HepG2 (cell line): Measurements from ENCODE around the gene GDAP1L1. TPM values are rescaled to one million over a fixed set of nuclear protein-coding genes. Genes with fewer than 3 reads are reported as not detected.

Experiments used
- MIER2 ChIP-seq: IDR thresholded peaks from 2 replicates; pipeline ENCODE4 v1.6.1; 2016; ENCODE audit warnings: missing biosample characterization, missing genetic modification reagents
- MIER3 ChIP-seq: IDR thresholded peaks from 2 replicates; pipeline ENCODE4 v1.6.1; 2016; ENCODE audit warnings: missing compliant biosample characterization, borderline replicate concordance
- NFIC ChIP-seq: IDR thresholded peaks from 2 replicates; pipeline ENCODE4 v1.6.1; 2012; ENCODE audit warnings: mild to moderate bottlenecking, low read length, inconsistent platforms
- NFKB2 ChIP-seq: sonication (generic); formaldehyde crosslinking; IDR thresholded peaks from 2 replicates; pipeline ENCODE4 v1.4.0; 2020; ENCODE audit warnings: missing genetic modification reagents, borderline replicate concordance
- NFYB ChIP-seq: sonication (generic); formaldehyde crosslinking; IDR thresholded peaks from 2 replicates; pipeline ENCODE4 v1.4.0; 2020; ENCODE audit warnings: missing genetic modification reagents
- NONO ChIP-seq, 2 experiments: fragments of 450-650 bp in 1 of 2; sonication (generic) in 1 of 2; formaldehyde crosslinking in 1 of 2; IDR thresholded peaks in 1 of 2; conservative IDR thresholded peaks in 1 of 2; 2 replicates each; pipeline versions ENCODE4 v1.6.1 to v1.8.0; 2017 to 2022; ENCODE audit warnings: mild to moderate bottlenecking in 1 of 2, missing genetic modification reagents in 1 of 2, moderate library complexity in 1 of 2
- PLRG1 ChIP-seq: fragments of 450-650 bp; conservative IDR thresholded peaks from 2 replicates; pipeline ENCODE4 v1.6.1; 2016
- SIN3A ChIP-seq: IDR thresholded peaks from 2 replicates; pipeline ENCODE4 v1.6.1; 2011; ENCODE audit warnings: low read depth, mild to moderate bottlenecking, control low read depth, low read length, borderline replicate concordance
- SMC3 ChIP-seq: IDR thresholded peaks from 2 replicates; pipeline ENCODE4 v1.6.1; 2011; ENCODE audit warnings: low read length, improper control_type of control experiment
- SOX6 ChIP-seq, 2 experiments: fragments of 450-650 bp in 1 of 2; sonication (generic) in 1 of 2; formaldehyde crosslinking in 1 of 2; IDR thresholded peaks; 2 replicates each; pipeline versions ENCODE4 v1.4.0 to v1.6.1; 2017 to 2020; ENCODE audit warnings: antibody characterized with exemption in 1 of 2, mild to moderate bottlenecking in 1 of 2, missing genetic modification reagents in 1 of 2
- TMF1 ChIP-seq: sonication (generic); formaldehyde crosslinking; IDR thresholded peaks from 2 replicates; pipeline ENCODE4 v1.8.1; 2022; ENCODE audit warnings: low read depth, missing genetic modification reagents
- ZKSCAN1 ChIP-seq: fragments of 150-350 bp; IDR thresholded peaks from 2 replicates; pipeline ENCODE4 v1.6.1; 2014; ENCODE audit warnings: low read length
- ZNF224 ChIP-seq: sonication (generic); formaldehyde crosslinking; IDR thresholded peaks from 2 replicates; pipeline ENCODE4 v1.5.0; 2020; ENCODE audit warnings: mild to moderate bottlenecking, missing genetic modification reagents
- ZNF598 ChIP-seq: sonication (generic); formaldehyde crosslinking; IDR thresholded peaks from 2 replicates; pipeline ENCODE4 v1.5.1; 2020; ENCODE audit warnings: mild to moderate bottlenecking, missing genetic modification reagents, borderline replicate concordance
- ZNF776 ChIP-seq: sonication (generic); formaldehyde crosslinking; IDR thresholded peaks from 2 replicates; pipeline ENCODE4 v1.4.0; 2020; ENCODE audit warnings: mild to moderate bottlenecking, missing genetic modification reagents
- ZNF792 ChIP-seq: IDR thresholded peaks from 2 replicates; pipeline ENCODE4 v1.6.1; 2016
- polyA plus RNA-seq, 8 experiments: library from polyadenylated mRNA; depleted of rRNA in 3 of 8; stranded (reverse) in 7 of 8; unstranded in 1 of 8; fragments of >200 nt; fragmentation: Illumina TruSeq in 4 of 8; extraction: Trizol in 4 of 8; gene quantifications; 2 replicates each; pipeline versions ENCODE4 v1.2.1 to v1.2.3, GENCODE V29; 2011 to 2016; ENCODE audit warnings: low read depth in 4 of 8, missing spikeins in 1 of 8, mixed read lengths in 1 of 8; ENCODE audit not compliant: insufficient read depth in 1 of 8
- total RNA-seq, 5 experiments: library from RNA; depleted of rRNA; stranded (reverse); fragments of >200 nt; fragmentation: Illumina TruSeq; extraction: Trizol; gene quantifications; 2 replicates each; pipeline ENCODE4 v1.2.3, GENCODE V29; 2016; ENCODE audit warnings: low read depth in 1 of 5
- TF ChIP-seq, protein P1 (sequence below): IDR thresholded peaks from 2 replicates; pipeline ENCODE4 v1.6.1; 2016; ENCODE audit warnings: missing biosample characterization, missing genetic modification reagents, low read depth
- TF ChIP-seq, protein P2 (sequence below): fragments of 450-650 bp; IDR thresholded peaks from 2 replicates; pipeline ENCODE4 v1.6.1; 2017
- TF ChIP-seq, protein P3 (sequence below): sonication (generic); formaldehyde crosslinking; IDR thresholded peaks from 2 replicates; pipeline ENCODE4 v1.4.0; 2020; ENCODE audit warnings: mild to moderate bottlenecking, missing genetic modification reagents
- TF ChIP-seq, protein P4 (sequence below): sonication (generic); formaldehyde crosslinking; IDR thresholded peaks from 2 replicates; pipeline ENCODE4 v1.9.0; 2021; ENCODE audit warnings: missing genetic modification reagents, mild to moderate bottlenecking, borderline replicate concordance
- TF ChIP-seq, protein P5 (sequence below): sonication (generic); formaldehyde crosslinking; IDR thresholded peaks from 2 replicates; pipeline ENCODE4 v1.4.0; 2020; ENCODE audit warnings: missing genetic modification reagents

Gene GDAP1L1
- total and polyA plus RNA-seq, 2 of the 13 experiments (the other 11 are each of a cell fraction or from before 2014, with no cell fraction given), result 0.04 TPM; not detected in 1

DNA sequence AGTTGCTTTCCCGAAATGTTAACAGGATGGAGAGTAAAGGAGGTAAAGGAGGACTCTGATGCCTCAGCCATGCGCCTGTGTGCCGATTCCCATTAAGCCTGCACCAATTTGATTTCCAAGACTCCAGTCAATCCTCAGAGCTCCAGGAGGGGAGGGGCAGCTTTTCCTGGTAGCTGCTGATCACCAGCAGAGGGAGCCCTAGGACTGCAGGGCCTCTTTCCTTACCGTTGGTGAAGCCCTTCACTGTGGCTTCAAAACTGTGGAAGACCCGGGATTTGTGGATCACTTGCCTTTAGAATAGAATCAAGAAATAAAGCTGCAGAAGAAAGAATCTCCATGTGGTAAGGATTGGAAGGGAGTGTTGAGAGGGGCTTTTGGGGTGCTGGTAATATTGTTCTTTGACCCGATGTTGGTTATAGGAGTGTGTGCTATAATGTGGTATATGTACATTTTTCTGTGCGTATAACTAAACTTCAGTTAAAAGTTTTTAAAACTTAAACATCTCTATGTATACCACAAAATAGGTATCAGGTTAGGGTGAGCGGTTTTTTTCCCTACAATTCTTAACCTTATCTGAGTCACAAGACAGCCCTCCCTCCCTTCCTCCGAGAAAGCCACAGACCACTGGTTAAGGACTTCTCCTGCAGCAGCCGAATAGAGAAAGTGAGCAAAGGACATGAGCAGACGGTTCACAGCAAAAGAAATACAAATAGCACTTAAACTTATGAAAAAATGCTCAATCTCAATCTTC lies 29.6 kb upstream of the GDAP1L1 start (continued):
- TF ChIP-seq, protein P1, sequence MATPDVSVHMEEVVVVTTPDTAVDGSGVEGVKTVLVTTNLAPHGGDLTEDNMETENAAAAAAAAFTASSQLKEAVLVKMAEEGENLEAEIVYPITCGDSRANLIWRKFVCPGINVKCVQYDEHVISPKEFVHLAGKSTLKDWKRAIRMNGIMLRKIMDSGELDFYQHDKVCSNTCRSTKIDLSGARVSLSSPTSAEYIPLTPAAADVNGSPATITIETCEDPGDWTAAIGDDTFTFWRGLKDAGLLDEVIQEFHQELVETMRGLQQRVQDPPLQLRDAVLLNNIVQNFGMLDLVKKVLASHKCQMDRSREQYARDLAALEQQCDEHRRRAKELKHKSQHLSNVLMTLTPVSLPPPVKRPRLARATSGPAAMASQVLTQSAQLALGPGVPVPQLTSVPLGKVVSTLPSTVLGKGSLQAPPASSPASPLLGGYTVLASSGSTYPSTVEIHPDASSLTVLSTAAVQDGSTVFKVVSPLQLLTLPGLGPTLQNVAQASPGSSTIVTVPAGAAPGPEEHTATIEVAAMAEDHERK (CRISPR knock-in tag), result no peak
- TF ChIP-seq NFIC (no peak), NONO (IDR thresholded peaks at IDR 0.05) (no peak), NONO (CRISPR knock-in tag; conservative IDR thresholded peaks at IDR 0.05) (0 out of 2 replicates have a peak, but pooled peaks have one; percentile 33), MIER2 (peak; percentile 72), ZNF792 (CRISPR knock-in tag) (0 out of 2 replicates have a peak, but pooled peaks have one; percentile 48), MIER3 (CRISPR knock-in tag) (peak; percentile 42; the same call in 1 of the 2 replicates), SMC3 (peak; percentile 100), ZKSCAN1 (no peak), SIN3A (no peak), PLRG1 (no peak), TMF1 (CRISPR knock-in tag) (0 out of 2 replicates have a peak, but pooled peaks have one; percentile 31), SOX6 (IDR thresholded peaks at IDR 0.05) (no peak), SOX6 (CRISPR knock-in tag; IDR thresholded peaks at IDR 0.05) (peak; percentile 22; the same call in 1 of the 2 replicates), NFKB2 (CRISPR knock-in tag) (no peak), ZNF224 (no peak), NFYB (no peak), ZNF776 (CRISPR knock-in tag) (no peak), ZNF598 (CRISPR knock-in tag) (no peak)
- TF ChIP-seq, protein P2, sequence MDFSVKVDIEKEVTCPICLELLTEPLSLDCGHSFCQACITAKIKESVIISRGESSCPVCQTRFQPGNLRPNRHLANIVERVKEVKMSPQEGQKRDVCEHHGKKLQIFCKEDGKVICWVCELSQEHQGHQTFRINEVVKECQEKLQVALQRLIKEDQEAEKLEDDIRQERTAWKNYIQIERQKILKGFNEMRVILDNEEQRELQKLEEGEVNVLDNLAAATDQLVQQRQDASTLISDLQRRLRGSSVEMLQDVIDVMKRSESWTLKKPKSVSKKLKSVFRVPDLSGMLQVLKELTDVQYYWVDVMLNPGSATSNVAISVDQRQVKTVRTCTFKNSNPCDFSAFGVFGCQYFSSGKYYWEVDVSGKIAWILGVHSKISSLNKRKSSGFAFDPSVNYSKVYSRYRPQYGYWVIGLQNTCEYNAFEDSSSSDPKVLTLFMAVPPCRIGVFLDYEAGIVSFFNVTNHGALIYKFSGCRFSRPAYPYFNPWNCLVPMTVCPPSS, result no peak
- TF ChIP-seq, protein P3, sequence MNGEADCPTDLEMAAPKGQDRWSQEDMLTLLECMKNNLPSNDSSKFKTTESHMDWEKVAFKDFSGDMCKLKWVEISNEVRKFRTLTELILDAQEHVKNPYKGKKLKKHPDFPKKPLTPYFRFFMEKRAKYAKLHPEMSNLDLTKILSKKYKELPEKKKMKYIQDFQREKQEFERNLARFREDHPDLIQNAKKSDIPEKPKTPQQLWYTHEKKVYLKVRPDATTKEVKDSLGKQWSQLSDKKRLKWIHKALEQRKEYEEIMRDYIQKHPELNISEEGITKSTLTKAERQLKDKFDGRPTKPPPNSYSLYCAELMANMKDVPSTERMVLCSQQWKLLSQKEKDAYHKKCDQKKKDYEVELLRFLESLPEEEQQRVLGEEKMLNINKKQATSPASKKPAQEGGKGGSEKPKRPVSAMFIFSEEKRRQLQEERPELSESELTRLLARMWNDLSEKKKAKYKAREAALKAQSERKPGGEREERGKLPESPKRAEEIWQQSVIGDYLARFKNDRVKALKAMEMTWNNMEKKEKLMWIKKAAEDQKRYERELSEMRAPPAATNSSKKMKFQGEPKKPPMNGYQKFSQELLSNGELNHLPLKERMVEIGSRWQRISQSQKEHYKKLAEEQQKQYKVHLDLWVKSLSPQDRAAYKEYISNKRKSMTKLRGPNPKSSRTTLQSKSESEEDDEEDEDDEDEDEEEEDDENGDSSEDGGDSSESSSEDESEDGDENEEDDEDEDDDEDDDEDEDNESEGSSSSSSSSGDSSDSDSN (CRISPR knock-in tag), result no peak
- TF ChIP-seq, protein P4, sequence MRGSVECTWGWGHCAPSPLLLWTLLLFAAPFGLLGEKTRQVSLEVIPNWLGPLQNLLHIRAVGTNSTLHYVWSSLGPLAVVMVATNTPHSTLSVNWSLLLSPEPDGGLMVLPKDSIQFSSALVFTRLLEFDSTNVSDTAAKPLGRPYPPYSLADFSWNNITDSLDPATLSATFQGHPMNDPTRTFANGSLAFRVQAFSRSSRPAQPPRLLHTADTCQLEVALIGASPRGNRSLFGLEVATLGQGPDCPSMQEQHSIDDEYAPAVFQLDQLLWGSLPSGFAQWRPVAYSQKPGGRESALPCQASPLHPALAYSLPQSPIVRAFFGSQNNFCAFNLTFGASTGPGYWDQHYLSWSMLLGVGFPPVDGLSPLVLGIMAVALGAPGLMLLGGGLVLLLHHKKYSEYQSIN (CRISPR knock-in tag), result no peak
- TF ChIP-seq, protein P5, sequence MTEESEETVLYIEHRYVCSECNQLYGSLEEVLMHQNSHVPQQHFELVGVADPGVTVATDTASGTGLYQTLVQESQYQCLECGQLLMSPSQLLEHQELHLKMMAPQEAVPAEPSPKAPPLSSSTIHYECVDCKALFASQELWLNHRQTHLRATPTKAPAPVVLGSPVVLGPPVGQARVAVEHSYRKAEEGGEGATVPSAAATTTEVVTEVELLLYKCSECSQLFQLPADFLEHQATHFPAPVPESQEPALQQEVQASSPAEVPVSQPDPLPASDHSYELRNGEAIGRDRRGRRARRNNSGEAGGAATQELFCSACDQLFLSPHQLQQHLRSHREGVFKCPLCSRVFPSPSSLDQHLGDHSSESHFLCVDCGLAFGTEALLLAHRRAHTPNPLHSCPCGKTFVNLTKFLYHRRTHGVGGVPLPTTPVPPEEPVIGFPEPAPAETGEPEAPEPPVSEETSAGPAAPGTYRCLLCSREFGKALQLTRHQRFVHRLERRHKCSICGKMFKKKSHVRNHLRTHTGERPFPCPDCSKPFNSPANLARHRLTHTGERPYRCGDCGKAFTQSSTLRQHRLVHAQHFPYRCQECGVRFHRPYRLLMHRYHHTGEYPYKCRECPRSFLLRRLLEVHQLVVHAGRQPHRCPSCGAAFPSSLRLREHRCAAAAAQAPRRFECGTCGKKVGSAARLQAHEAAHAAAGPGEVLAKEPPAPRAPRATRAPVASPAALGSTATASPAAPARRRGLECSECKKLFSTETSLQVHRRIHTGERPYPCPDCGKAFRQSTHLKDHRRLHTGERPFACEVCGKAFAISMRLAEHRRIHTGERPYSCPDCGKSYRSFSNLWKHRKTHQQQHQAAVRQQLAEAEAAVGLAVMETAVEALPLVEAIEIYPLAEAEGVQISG (CRISPR knock-in tag), result peak; percentile 48; the same call in 1 of the 2 replicates
